ENCODE measurements around the gene PSTPIP1.

DNA sequence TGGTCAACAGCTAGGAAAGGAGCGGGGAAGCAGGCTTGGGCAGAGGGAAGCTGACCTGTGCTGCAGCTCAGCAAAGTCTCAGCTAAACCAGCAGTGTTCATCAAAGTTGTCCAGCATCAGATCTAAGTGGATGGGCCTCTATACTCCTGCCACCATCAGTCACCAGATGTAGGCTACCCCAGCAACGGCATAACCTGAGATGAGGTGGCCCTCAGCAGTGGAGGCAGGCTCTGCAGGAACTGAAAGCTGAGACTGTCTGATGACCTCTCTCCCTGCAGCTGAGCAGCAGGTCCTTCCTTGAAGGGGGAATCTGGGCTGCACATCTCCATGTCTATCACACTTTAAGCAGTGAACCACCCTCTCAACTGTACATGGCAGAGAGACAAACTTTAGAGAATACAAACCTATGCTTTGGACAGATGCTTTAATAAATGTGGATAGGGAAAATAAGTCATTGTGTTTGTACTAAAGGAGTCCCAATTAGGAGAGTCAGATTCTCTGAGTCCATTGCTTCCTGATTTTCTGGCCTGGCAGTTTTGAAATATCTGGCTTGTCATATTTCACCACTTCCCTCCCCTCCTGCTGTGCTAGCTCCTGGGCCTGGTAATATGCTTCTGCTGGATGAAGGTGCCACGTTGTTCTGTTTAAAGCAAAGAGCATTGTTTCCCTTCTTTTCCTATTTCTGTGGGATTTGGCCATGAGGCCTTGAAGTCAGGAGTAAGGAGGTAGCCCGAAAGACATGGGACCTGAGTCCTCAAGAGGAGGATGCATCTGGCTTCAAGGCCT lies 11.1 kb upstream of the PSTPIP1 start:
- no peak for TF ChIP-seq EZH2 (IDR thresholded peaks at IDR 0.05; ENCODE audit: low read length, missing control alignments)
- TF ChIP-seq, protein P1, sequence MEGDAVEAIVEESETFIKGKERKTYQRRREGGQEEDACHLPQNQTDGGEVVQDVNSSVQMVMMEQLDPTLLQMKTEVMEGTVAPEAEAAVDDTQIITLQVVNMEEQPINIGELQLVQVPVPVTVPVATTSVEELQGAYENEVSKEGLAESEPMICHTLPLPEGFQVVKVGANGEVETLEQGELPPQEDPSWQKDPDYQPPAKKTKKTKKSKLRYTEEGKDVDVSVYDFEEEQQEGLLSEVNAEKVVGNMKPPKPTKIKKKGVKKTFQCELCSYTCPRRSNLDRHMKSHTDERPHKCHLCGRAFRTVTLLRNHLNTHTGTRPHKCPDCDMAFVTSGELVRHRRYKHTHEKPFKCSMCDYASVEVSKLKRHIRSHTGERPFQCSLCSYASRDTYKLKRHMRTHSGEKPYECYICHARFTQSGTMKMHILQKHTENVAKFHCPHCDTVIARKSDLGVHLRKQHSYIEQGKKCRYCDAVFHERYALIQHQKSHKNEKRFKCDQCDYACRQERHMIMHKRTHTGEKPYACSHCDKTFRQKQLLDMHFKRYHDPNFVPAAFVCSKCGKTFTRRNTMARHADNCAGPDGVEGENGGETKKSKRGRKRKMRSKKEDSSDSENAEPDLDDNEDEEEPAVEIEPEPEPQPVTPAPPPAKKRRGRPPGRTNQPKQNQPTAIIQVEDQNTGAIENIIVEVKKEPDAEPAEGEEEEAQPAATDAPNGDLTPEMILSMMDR (conservative IDR thresholded peaks at IDR 0.05 in 1 of 2, IDR thresholded peaks at IDR 0.05 in 1 of 2; ENCODE audit: low read depth in 1 of 2, low read length in 2 of 2), result no peak
